Transverse colon (tissue), 3 donors: ENCODE data around the gene HACD3.

Source experiments
- EP300 ChIP-seq: sonication (generic); formaldehyde crosslinking; IDR thresholded peaks from one replicate; pipeline ENCODE4 v1.6.1; 2017; ENCODE audit warnings: antibody characterized with exemption, low read depth
- TF ChIP-seq, protein P1 (sequence below), 5 experiments: fragments of 200-600 bp in 3 of 5; fragments of 450-650 bp in 2 of 5; sonication (generic) in 3 of 5; IDR thresholded peaks; 1 replicate in 2 of 5; 2 replicates in 3 of 5; pipeline ENCODE4 v1.5.1; 2016 to 2017; ENCODE audit warnings: antibody characterized with exemption in 5 of 5, inconsistent platforms in 3 of 5, mild to moderate bottlenecking in 2 of 5, moderate library complexity in 1 of 5

DNA sequence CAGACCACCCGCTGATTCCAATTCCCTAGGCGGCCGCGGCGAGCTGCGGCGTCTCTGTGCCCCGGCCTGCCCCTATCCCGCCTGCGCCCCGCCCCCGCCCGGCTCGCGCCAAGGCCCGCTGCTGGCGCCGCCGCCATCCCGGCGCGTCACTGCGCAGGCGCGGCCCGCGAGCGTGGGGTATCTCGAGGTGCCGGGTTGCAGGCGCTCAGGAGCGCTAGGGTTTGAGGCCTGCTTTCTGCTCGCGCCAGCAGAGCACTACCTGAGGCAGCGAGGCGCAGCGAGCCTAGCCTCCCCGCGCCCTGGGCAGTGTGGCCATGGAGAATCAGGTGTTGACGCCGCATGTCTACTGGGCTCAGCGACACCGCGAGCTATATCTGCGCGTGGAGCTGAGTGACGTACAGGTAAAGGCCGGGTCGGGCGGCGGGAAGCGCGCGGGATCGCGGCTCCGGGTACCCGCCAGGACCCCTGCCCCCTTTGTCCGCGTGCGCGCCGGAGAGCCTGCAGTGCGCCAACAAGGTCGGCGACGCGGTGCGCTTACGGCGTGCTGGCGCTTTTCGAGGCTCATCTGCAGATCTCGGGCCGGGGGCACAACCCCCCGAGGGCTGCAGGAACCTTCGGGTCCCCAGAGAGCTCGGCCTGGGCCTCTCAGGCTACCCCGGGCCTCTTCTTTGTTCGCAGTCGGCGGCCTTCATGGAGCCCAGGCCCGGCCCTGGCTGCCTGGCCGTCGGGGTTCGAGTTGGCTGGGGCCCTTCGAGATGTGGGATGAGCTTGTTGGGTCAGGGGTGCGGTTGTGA lies at the start of gene HACD3:
- TF ChIP-seq, protein P1, sequence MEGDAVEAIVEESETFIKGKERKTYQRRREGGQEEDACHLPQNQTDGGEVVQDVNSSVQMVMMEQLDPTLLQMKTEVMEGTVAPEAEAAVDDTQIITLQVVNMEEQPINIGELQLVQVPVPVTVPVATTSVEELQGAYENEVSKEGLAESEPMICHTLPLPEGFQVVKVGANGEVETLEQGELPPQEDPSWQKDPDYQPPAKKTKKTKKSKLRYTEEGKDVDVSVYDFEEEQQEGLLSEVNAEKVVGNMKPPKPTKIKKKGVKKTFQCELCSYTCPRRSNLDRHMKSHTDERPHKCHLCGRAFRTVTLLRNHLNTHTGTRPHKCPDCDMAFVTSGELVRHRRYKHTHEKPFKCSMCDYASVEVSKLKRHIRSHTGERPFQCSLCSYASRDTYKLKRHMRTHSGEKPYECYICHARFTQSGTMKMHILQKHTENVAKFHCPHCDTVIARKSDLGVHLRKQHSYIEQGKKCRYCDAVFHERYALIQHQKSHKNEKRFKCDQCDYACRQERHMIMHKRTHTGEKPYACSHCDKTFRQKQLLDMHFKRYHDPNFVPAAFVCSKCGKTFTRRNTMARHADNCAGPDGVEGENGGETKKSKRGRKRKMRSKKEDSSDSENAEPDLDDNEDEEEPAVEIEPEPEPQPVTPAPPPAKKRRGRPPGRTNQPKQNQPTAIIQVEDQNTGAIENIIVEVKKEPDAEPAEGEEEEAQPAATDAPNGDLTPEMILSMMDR (IDR thresholded peaks at IDR 0.05), result no peak
- TF ChIP-seq EP300, result no peak
